AG04450 (cell line): ENCODE data around the gene GABRB3. TPM values are rescaled to one million over a fixed set of nuclear protein-coding genes. Genes with fewer than 3 reads are reported as not detected.

Experiments used
- polyA plus RNA-seq: library from polyadenylated mRNA; depleted of rRNA; stranded (reverse); fragments of >200 nt; gene quantifications from 2 replicates; pipeline ENCODE4 v1.2.3, GENCODE V29; 2011; rRNA removed

GABRB3 gene
- polyA plus RNA-seq, 1 experiment = 0.63 TPM

Other genes with a start within 250 kb of the GABRB3 start
- 3.5 and 3.6 TPM in 2 replicates for gene GABRA5, start 94.0 kb upstream of the GABRB3 start, polyA plus RNA-seq
- gene GABRG3, start 198.1 kb upstream of the GABRB3 start, polyA plus RNA-seq = not detected in 2 replicates